Activated T-cell treated with anti-CD3 and anti-CD28 coated beads, Interleukin-2, amount 50 U/mL, for 72 hours (primary cell): ENCODE measurements around the gene GLI3. TPM values are rescaled to one million over a fixed set of nuclear protein-coding genes. Genes with fewer than 3 reads are reported as not detected.

Experiments used
- ATAC-seq, 2 donors: fragments of 150-1000 bp; cut with Tn5 transposase; replicated peaks in 1 of 2; 2 replicates each; pipeline ENCODE4 v1.10.0; 2021; ENCODE audit warnings: moderate library complexity in 2 of 2, mild to moderate bottlenecking in 1 of 2
- DNase-seq, 2 donors: peaks; one replicate each; pipeline ENCODE4 v3.0.0; 2021 to 2022; ENCODE audit warnings: mixed read lengths in 1 of 2
- H3K27ac Mint-ChIP-seq: one replicate; pipeline ENCODE4 v1.8.0; 2022; ENCODE audit warnings: mild to moderate bottlenecking, moderate library complexity, mixed read lengths
- H3K27me3 Mint-ChIP-seq: one replicate; pipeline ENCODE4 v1.8.0; 2022; ENCODE audit warnings: low read depth, mixed read lengths
- H3K36me3 Mint-ChIP-seq, 2 donors: one replicate each; pipeline ENCODE4 v1.8.0; 2022; ENCODE audit warnings: mixed read lengths in 2 of 2, mild to moderate bottlenecking in 1 of 2; ENCODE audit not compliant: insufficient read depth in 2 of 2
- H3K4me1 Mint-ChIP-seq: one replicate; pipeline ENCODE4 v1.8.0; 2022; ENCODE audit warnings: low read depth, mixed read lengths
- H3K4me3 Mint-ChIP-seq, 2 donors: one replicate each; pipeline ENCODE4 v1.8.0; 2022; ENCODE audit warnings: mild to moderate bottlenecking in 2 of 2, mixed read lengths in 2 of 2, moderate library complexity in 2 of 2
- H3K9me3 Mint-ChIP-seq, 2 donors: one replicate each; pipeline ENCODE4 v1.8.0; 2022; ENCODE audit warnings: mixed read lengths in 2 of 2
- total RNA-seq, 2 donors: library from RNA; stranded (reverse); gene quantifications; one replicate each; pipeline ENCODE4 v1.2.3, GENCODE V29; 2022

Gene GLI3
- total RNA-seq, 2 donors from 2014 or later: 0.29 to 0.51 TPM

DNA sequence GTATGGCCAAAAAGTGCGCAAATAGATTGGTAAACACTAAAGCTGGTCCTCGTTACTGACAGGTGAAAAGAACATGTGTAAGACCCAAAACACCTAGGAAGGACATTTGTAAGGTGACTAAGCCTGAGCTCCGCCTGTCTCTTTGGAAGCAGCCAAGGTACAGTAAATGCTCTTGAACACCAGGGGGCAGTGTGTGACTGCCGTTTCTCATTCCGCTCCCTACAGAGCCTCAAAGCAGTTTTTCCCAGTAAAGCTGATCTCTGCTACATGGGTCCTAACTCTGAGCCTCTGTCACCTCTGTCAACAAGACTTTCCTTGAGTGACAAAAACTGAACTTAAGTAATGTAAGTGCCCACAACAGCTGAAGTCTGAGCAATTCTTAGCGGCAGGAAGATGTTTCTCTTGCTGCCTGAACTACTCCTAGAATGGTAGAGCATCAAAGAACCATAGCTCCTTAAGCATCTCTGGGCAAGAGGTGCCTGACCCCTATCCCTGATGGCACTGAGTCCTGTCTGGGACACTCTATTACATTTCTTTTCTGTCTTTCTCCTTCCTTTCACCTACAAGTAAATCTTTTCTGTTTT, 296.2 kb downstream of the GLI3 start:
- H3K4me1 Mint-ChIP-seq: peaks cover 9% of the 10 kb centered on the region
- DNase-seq: peak; percentile 48 to 52
- H3K27me3 Mint-ChIP-seq: peaks cover 52% of the 10 kb centered on the region
- no peaks in the 10 kb centered on the region for H3K36me3 Mint-ChIP-seq
- H3K9me3 Mint-ChIP-seq: no peaks in the 10 kb centered on the region
- no peak overlapping the region for H3K27ac Mint-ChIP-seq
- peak; percentile 69 to 81 for ATAC-seq
- no peak overlapping the region for H3K4me3 Mint-ChIP-seq

DNA sequence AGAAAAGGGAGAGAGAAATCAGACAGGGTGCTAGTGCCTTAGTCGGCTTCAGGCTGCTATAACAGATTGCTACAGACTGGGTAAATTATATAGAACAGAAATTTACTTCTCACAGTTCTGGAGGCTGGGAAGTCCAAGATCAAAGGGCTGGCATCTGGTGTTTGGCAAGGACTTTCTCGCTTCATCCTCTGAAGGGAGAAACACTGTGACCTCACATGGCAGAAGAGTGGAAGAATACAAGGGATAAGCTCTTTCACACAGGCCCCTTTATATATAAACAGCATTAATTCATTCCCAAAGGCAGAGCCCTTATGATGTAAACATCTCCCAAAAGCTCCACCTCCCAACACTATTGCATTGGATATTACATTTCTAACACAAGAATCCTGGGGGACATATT, 298.6 kb downstream of the GLI3 start:
- Mint-ChIP-seq H3K36me3 (no peaks in the 10 kb centered on the region), H3K27ac (no peak overlapping the region), H3K4me3 (no peak overlapping the region), H3K9me3 (no peaks in the 10 kb centered on the region), H3K4me1 (peaks cover 9% of the 10 kb centered on the region), H3K27me3 (peaks cover 42% of the 10 kb centered on the region)
- no peak for ATAC-seq
- DNase-seq: no peak

DNA sequence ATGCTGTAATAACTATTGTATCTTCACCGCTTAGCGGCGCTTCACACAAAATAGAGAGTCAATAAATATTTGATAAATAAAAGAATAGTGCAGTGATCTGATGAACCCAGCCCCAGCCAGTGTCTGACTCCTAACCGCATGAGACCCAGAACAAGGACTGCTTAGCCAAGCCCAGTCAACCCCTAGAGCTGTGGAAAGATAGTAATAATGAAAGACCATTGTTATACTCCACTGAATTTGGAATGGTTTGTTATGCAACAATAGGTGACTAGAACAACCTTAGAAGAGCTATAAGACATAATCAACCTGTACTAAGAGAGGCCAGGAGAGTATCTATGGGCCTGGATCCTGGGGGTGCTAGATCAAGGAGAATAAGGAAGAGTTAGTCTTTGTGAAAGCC, 303.6 kb downstream of the GLI3 start:
- ATAC-seq (no peak), DNase-seq (no peak)
- Mint-ChIP-seq H3K27ac (no peak overlapping the region), H3K36me3 (no peaks in the 10 kb centered on the region), H3K4me3 (no peak overlapping the region), H3K27me3 (peaks cover 31% of the 10 kb centered on the region), H3K4me1 (no peaks in the 10 kb centered on the region), H3K9me3 (peaks cover 0 to 3% of the 10 kb centered on the region in 2 donors)

DNA sequence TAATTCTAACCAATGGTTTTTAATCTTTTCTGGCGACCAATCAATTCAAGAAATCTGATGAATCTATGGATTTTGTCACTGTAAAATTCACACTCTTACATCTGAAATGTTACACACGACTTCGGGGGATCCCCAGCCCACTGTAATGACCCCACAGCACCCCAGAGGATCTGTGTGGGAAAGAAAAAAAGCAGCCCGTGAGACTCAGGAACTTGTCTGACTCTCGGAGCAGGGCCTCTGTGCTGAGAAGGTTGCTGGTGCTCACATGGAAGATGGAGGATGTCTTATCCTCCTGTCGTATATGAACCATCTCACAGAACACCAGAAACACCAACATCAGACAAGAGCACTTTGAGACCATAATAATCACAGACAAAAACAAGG, 305.8 kb downstream of the GLI3 start:
- no peak for ATAC-seq
- H3K27ac Mint-ChIP-seq: no peak overlapping the region

DNA sequence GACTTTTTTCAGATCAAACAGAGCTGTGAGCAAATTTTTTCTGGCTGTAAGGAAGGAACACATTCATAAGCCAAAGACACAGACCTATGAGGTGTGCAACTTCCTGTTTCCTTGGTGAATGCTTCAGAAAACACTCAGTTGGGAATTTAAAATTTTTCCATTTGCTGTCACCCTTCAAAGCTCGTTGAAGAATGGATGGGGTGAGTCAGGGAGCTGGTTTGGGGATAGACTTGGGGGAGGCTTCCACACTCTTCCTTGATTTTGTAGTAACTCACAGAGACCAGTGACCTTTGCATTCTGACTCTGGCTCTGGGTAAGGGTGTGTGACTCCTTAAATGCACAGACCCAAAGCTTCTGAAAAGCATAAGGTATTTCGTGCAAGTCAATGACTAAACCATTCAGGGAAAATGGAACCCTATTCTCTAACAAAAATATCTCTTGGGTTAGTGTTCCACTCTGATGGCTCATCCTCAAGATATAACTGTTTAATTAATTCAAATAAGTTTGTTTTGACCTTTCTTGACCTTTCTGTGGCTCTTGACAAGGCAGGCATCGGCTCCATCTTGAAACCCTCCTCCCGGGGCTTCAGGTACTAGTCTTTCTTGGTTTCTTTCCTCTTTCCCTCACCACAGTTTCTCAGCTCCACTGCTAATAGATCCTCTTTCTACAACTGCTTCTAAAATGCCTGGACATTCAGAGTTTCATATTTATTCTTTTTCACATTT, 306.3 kb downstream of the GLI3 start:
- Mint-ChIP-seq H3K4me3 (no peak overlapping the region), H3K27me3 (peaks cover 38% of the 10 kb centered on the region), H3K36me3 (no peaks in the 10 kb centered on the region), H3K27ac (no peak overlapping the region), H3K4me1 (no peaks in the 10 kb centered on the region), H3K9me3 (peaks cover 0 to 3% of the 10 kb centered on the region in 2 donors)
- ATAC-seq: no peak
- DNase-seq: no peak

More for the DNA sequence above, 305.8 kb downstream of the GLI3 start:
- H3K4me3 Mint-ChIP-seq: no peak overlapping the region
- H3K27me3 Mint-ChIP-seq: peaks cover 38% of the 10 kb centered on the region
- H3K9me3 Mint-ChIP-seq: peaks cover 0 to 3% of the 10 kb centered on the region in 2 donors
- no peaks in the 10 kb centered on the region for H3K4me1 Mint-ChIP-seq
- DNase-seq: no peak
- H3K36me3 Mint-ChIP-seq: no peaks in the 10 kb centered on the region

DNA sequence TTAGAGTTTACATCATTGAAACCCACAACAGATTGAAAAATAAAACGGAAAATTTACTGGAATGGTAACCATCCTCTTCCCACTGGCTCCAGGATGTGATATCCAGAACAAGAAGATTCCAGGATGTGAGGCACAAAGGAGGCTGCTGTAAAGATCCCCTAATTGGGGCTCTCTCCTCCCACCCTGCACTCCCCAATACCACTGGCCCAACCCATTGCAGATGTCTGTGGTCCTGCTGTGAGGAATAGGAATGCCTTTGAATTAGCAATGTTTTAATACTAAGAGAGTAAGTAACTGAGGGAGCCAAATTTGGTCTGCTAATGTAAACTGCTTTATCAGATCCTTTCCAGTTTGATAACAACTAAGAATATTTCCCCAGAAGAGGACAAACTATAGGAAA, 308.2 kb downstream of the GLI3 start:
- ATAC-seq (no peak), DNase-seq (no peak)
- Mint-ChIP-seq H3K27ac (no peak overlapping the region), H3K27me3 (peaks cover 38% of the 10 kb centered on the region), H3K36me3 (no peaks in the 10 kb centered on the region), H3K4me3 (no peak overlapping the region), H3K4me1 (no peaks in the 10 kb centered on the region), H3K9me3 (peaks cover 0 to 3% of the 10 kb centered on the region in 2 donors)

DNA sequence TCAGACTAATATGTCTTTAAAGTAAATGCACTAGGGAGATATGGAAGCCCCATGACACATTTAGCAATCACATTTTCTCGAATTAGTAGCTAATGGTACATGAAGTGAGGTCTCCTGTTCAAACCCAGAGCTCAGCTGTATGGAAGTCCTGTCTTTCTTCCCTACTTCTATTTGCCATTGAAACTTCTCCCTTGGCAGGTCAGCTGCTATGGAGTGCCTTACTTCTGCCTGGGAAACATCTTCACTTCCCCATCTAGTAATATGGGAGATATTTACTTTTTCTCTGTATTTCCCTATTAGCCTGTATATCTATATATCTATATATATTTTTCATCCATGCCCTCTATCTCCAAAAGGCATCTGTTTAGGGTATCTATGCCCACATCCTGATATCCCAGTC, 308.8 kb downstream of the GLI3 start:
- peaks cover 38% of the 10 kb centered on the region for H3K27me3 Mint-ChIP-seq
- no peak for ATAC-seq
- no peak overlapping the region for H3K27ac Mint-ChIP-seq
- no peaks in the 10 kb centered on the region for H3K4me1 Mint-ChIP-seq
- H3K36me3 Mint-ChIP-seq: no peaks in the 10 kb centered on the region
- DNase-seq: no peak
- H3K4me3 Mint-ChIP-seq: no peak overlapping the region
- peaks cover 0 to 3% of the 10 kb centered on the region in 2 donors for H3K9me3 Mint-ChIP-seq

DNA sequence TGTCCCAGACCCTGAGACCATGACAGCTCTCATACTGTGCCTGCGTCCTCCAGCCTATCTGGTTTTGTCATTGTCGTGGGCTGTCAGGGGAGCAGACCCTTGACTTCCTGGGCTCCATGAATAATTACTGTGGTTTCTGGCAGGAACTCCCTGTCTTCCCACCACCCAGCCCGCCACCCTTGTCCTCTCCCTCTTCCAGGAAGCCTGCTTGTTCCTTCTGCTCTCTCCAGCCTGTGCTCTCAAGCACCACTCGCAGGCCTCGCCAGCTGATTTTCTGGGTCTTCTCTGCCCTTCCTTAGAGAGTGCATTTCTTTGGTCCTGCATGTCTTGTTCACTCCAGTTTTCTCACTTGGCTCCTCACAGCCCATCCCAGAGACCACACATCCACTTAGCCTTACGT, 309.6 kb downstream of the GLI3 start:
- no peaks in the 10 kb centered on the region for H3K36me3 Mint-ChIP-seq
- no peak overlapping the region for H3K27ac Mint-ChIP-seq
- peaks cover 0 to 3% of the 10 kb centered on the region in 2 donors for H3K9me3 Mint-ChIP-seq
- H3K4me1 Mint-ChIP-seq: no peaks in the 10 kb centered on the region
- peaks cover 38% of the 10 kb centered on the region for H3K27me3 Mint-ChIP-seq
- no peak overlapping the region for H3K4me3 Mint-ChIP-seq
- DNase-seq (no peak), ATAC-seq (no peak)

DNA sequence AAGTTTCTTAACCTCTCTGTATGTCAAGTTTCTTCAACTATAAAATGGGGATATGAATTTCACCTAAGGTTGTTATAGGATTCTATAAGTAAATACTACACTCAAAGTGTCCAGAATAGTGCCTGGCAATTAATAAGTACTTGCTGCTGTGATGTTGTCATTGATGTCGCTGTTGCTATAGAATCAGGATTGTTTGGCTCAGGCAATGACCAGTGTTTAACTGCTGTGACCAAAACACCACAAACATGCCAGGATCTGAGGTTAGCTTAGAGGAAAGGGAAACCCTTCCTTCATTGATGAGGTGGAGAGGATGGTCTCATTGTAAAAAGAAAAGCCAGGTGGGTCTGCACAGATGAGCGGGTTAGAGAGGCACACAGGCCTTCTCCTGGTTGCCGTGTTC, 311.1 kb downstream of the GLI3 start:
- H3K4me1 Mint-ChIP-seq: no peaks in the 10 kb centered on the region
- no peak for DNase-seq
- peaks cover 0 to 3% of the 10 kb centered on the region in 2 donors for H3K9me3 Mint-ChIP-seq
- ATAC-seq: no peak
- H3K36me3 Mint-ChIP-seq: no peaks in the 10 kb centered on the region
- no peak overlapping the region for H3K4me3 Mint-ChIP-seq
- no peak overlapping the region for H3K27ac Mint-ChIP-seq
- H3K27me3 Mint-ChIP-seq: peaks cover 40% of the 10 kb centered on the region

DNA sequence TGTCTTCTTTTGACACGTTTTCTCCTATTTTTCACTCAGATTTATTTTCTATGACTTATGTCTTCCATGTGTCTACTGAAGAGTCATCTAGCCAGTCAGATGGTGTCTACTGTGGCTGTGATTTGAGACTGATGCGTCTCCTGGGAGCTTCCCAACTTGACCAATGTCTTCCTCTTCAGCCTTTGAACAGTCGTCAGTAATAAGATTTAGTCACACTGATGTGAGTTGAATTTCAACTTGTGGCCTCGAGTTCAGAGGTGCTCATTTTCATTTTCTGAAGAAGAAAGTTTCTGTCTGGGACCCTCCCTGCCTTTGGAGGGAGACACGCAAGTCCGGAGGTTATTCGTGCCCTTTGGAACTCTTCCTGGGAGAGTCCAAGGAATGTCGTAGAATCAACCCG, 312.2 kb downstream of the GLI3 start:
- no peak overlapping the region for H3K4me3 Mint-ChIP-seq
- H3K9me3 Mint-ChIP-seq: peaks cover 0 to 3% of the 10 kb centered on the region in 2 donors
- H3K4me1 Mint-ChIP-seq: no peaks in the 10 kb centered on the region
- peak in 1 of 2 donors; percentile 55 for ATAC-seq
- H3K36me3 Mint-ChIP-seq: no peaks in the 10 kb centered on the region
- H3K27ac Mint-ChIP-seq: no peak overlapping the region
- H3K27me3 Mint-ChIP-seq: peaks cover 47% of the 10 kb centered on the region
- no peak for DNase-seq

DNA sequence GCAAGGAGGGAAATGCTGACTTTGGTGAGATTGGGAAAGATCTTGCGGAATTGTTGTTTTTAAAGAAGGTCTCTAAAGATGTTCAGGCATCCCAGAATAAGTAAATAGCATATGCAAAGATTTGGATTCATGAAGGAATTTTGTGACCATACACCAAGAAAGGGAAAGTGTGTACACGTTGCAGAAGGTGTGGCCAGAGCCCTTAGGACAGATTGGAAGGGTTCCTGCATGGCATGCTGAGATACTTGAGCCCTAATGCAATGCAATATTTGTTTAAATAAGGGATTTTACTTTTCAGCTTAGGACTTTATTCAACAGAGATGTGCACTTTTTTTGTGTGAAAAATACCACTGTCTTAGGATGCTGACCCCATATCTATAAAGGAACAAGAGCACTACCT, 314.6 kb downstream of the GLI3 start:
- no peaks in the 10 kb centered on the region for H3K36me3 Mint-ChIP-seq
- H3K4me3 Mint-ChIP-seq: no peak overlapping the region
- peaks cover 36% of the 10 kb centered on the region for H3K27me3 Mint-ChIP-seq
- no peaks in the 10 kb centered on the region for H3K9me3 Mint-ChIP-seq
- no peak for ATAC-seq
- H3K27ac Mint-ChIP-seq: no peak overlapping the region
- no peak for DNase-seq
- H3K4me1 Mint-ChIP-seq: no peaks in the 10 kb centered on the region

DNA sequence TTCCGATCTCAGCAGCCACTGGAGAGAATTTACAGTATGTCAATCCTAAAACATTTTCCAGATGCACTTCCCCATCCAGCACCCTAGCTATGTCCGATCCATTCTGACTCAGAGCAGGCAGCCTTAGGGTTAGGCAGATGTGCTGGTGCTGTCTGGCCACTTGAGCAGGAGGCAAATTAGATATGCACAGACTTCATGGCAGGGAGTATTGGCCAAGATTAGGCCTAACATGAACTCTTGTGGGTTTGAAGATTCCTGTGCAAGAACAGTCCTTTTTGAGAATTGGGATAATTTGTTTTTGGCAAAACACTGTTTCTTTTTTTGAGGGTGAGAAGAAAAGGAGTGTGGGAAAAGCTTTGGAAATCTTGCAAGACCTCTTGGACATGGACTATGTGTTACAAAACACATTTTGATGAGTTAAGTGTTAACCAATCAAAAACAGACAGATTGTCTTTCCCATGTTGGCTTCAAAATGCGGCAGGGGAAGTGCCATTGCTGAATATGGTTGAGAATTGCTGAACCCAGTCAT, 315.5 kb downstream of the GLI3 start:
- no peaks in the 10 kb centered on the region for H3K36me3 Mint-ChIP-seq
- no peak overlapping the region for H3K4me3 Mint-ChIP-seq
- ATAC-seq: no peak
- H3K9me3 Mint-ChIP-seq: no peaks in the 10 kb centered on the region
- no peaks in the 10 kb centered on the region for H3K4me1 Mint-ChIP-seq
- DNase-seq: no peak
- H3K27me3 Mint-ChIP-seq: peaks cover 35% of the 10 kb centered on the region
- no peak overlapping the region for H3K27ac Mint-ChIP-seq

DNA sequence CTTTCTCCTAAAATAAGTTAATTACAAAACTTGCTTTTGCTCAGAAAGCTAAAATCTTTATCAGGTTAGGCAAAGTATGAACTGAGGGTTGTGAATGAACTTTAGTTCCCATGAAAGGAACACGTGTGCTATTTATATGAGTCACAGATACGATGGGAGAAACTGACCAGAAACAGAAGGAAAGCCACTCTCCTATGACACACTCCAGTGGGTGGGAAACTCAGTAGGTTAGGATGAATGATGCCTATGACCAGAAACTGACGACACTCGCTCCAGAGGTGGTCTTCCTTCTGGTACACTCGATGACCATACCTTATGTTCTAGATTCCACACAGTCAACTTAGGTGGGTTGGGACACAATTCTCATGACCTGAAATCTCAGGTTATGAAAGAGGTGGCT, 318.4 kb downstream of the GLI3 start:
- Mint-ChIP-seq H3K27me3 (peaks cover 42% of the 10 kb centered on the region), H3K4me3 (no peak overlapping the region), H3K4me1 (no peaks in the 10 kb centered on the region), H3K36me3 (no peaks in the 10 kb centered on the region), H3K9me3 (no peaks in the 10 kb centered on the region), H3K27ac (no peak overlapping the region)
- ATAC-seq (no peak), DNase-seq (no peak)
